ENCODE data around the gene ASGR2.
"Not testable (repeated sequence)": the region's sequence is repeated elsewhere in the genome, so short reads cannot be mapped to it uniquely, and the experiment has no call there.

ASGR2 gene

GRCh38 chr17:7123844-7124243 is 9.2 kb upstream of the ASGR2 start:
- no peak for DNase-seq

GRCh38 chr17:7122381-7122780 is 7.8 kb upstream of the ASGR2 start:
- DNase-seq, result no peak

- not testable (repeated sequence) for DNase-seq
Observed at GRCh38 chr17:7120635-7121034, 6.0 kb upstream of the ASGR2 start.

- DNase-seq, result no peak
Observed at GRCh38 chr17:7120123-7120522, 5.5 kb upstream of the ASGR2 start.

DNA sequence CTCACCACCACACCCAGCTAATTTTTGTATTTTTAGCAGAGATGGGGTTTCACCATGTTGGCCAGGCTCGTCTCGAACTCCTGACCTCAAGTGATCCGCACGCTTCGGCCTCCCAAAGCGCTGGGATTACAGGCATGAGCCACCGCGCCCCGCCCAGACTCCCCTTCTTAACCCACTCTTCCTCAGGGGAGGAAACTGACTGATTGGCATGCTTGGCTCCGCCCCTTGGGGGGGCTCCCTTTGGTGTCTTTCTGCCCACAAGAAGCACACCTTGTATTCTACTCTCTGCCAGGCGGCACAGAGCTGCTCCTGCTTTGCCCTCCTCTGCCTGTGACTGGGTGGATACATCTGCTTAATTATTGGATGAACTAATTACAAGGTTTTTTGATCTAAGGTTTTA is 4.7 kb upstream of the ASGR2 start:
- no peak for DNase-seq

DNA sequence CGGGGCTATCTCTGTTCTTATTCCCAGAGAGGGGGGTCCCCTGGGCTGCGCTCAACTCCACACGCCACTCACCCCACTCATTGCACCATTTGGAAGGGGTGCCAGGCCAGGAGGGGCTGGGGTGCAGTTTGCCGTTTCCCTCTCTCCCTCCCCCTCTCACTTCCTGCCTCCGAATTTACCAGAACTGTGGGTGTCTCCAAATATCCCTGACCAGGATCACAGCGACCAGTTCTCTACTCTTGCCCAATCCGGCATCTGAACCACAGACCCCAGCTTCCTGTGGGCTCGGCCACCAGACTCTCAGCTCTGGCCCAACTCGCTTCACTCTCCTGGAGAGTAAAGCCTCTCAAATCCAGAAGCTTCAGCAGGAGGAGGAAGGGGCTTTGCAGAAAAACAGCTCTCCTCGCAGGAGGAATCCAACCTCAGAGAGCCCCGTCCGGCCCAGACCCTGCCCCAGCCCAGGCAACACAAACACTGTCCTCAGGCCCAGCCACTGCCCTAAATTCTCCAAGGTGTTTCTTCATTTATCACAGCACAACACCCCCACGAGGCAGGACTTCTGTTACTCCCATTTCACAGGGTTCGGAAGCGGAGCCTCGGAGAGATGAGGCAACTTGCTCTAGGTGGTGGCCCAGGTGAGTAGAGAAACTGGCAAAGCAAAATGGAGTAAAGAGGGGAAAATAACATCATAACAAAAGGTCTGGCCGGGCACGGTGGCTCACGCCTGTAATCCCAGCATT is 423 bp upstream of the ASGR2 start:
- no peak for DNase-seq

DNA sequence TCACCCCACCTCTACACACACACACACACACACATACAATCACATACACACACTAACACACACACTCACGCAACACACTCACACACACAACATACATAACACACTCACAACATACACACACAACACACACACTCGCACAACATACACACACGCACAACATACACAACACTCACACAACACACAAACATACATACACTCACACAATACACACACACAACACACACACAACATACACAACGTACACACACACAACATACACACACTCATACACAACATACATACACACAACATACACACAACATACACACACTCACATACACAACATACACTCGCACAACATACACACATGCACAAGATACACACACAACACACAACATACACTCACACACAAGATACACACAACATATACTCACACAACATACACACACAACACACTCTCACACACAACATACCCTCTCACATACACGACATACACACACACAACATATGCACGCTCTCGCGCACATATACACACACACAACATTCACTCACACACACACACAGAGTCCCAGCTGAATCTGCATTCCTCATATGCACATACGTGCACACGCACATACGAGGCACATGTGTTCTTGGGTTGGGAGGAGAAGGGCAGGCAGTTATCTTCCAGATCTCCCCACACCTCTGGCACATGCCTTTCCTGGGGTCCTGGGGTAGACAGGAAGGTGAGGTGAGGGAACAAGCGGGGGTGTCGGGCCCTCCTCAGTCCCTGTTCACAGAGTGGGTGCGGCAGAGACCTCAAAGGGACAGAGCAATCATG is 1.1 kb downstream of the ASGR2 start:
- DNase-seq, result no peak

GRCh38 chr17:7112510-7113108 is 2.0 kb downstream of the ASGR2 start:
- DNase-seq, result no peak

- DNase-seq, result no peak
Observed at GRCh38 chr17:7111784-7112509, 2.7 kb downstream of the ASGR2 start.

- DNase-seq, result no peak
Observed at GRCh38 chr17:7110617-7111306, 3.9 kb downstream of the ASGR2 start.

DNA sequence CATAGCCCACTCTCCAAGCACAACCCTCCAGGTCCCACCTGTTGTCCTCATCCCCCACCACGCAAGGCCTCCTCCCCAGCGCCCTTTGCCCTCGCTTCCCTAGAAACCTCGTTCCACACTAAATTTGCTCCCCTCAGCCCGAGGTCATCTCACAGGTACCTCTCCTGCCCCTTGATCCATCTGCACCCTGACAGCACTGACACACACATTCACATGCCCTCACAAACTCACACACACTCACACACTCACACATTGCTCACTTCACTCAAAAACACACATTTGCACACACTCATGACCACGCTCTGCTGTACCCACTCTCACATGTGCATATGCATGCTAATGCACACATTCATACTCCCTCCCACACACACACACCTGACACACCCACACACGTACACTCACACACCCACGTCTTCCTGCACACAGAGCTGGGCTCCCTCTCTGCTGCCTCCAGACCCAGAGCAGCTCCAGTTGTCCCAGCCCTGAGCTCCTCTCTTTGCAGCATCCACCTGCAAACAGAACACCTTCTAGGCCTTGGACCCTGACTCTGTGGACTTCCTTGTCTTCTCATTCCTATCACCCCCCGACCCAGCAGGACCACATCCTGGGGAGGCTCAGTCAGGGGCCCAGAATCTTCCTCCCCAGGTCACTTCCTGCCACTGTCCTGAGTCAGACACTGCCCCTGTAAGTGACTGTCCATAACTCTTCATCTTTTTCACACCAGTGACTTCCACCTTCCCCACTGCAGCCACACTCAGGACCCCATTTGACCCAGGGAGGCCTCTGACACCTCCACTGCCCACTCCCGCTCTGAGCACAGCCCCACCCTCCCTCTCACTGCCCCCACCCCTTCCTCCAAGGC is 4.9 kb downstream of the ASGR2 start:
- DNase-seq, result no peak

GRCh38 chr17:7108981-7109380 is 5.6 kb downstream of the ASGR2 start:
- DNase-seq, result no peak

- DNase-seq, result no peak
Observed at GRCh38 chr17:7108560-7108925, 6.1 kb downstream of the ASGR2 start.

DNA sequence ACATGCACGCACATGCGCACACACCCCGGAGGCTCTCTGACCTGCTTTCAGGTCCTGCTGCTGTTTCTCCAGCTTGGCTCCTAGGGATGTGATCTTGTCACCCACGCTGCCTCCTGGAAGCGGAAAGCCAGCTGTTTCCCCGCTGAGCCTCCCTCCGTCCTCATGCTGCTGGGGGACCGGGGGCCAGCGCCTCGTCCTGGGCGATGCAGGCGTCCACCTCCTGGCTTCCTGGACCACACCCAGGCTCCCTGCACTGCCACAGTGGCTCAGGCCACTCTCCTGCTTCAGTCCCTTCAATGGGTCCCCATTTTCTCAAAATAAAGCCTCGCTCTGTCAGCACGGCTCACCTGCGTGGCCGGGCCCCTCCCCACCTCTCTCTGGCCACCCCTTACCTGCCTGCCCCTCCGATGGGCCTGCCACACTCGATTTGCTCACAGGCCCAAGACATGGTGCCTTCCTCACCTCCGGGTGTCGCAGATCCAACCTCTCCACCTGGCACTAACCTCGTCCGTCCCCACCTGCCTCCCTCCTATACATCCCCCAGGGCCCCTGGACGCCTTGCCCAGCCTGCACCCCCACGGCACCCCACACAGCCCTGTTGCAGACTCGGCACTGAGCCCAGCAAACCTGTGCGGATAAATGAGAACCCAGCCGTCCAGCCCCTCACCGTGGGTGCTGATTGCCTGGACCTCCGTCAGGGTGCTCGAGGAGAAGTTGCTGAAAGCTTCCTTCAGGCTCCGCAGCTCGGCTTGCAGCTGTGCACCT is 6.6 kb downstream of the ASGR2 start:
- no peak for DNase-seq

DNA sequence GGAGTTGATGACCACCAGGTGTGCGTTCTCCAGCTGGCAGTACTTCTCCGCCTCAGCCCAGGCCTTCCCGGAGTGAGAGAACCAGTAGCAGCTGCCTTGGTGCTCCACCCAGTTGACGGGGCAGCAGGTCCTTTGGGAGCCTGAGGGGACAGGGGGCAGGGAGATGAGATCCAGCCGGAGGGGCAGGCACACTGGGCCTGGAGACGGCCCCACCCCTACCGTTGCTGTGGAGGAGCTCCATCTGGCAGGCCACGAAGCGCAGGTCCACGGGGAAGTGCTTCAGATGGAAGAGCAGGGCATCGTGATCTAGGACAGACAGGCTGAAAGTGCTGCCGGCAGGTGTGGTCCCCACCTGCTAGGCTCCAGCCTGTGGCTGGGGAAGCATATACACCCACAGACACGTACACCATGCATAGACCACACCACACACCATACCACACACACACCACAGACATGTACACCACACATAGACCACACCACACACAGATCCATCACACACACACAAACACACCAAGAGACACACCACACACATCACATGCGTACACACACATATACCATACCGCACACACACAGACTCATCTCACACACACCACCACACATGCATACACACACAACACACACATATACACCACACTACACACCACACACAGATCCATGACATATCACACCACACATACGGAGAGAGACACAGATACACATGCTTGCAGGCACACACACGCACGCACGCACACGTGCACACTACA is 7.4 kb downstream of the ASGR2 start:
- DNase-seq, result no peak

DNA sequence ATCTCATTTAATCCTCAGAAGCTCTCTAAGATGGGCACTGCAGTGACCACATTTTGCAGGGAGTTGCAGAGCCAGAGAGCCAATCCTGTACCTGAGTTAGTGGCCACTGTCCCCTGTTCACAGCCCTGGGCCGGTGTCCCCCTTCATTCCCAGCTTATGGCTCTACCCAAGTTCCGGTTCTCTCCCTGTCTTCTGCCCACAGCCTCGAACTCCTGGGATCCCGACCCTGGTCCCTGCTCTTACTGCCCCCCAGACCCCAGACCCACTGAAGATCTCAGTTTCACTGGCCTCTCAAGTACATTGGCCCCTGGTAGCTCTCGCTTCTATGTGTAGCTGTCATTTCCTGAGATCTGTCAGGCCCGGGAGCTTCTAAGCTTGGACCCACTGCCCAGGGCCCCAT is 12.2 kb downstream of the ASGR2 start:
- no peak for DNase-seq

GRCh38 chr17:7101531-7101930 is 13.1 kb downstream of the ASGR2 start:
- DNase-seq, result no peak

DNA sequence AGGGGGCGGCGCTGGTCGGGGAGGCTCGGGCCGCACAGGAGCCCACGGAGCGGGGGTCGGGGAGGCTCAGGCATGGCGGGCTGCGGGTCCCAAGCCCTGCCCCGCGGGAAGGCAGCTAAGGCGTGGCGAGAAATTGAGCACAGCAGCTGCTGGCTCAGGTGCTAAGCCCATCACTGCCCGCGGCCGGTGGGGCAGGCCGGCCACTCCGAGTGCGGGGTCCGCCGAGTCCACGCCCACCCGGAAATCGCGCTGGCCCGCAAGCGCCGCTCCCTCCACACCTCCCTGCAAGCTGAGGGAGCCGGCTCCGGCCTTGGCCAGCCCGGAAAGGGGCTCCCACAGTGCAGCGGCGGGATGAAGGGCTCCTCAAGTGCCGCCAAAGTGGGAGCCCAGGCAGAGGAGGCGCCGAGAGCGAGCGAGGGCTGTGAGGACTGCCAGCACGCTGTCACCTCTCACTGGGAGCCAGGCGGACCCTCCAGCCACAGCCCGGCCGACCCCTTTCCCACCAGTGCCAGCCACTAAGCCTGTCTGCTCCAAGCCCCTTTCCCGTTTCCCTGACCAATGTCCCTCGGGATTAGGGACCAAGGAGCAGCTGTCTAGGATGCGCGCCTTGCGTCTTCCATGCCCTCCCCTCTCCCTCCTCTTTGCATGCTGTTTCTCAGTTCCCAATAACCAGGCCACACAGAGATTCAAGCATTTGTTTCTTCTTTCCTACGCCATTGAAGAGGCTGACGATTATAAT is 13.8 kb downstream of the ASGR2 start:
- DNase-seq, result not testable (repeated sequence)

DNA sequence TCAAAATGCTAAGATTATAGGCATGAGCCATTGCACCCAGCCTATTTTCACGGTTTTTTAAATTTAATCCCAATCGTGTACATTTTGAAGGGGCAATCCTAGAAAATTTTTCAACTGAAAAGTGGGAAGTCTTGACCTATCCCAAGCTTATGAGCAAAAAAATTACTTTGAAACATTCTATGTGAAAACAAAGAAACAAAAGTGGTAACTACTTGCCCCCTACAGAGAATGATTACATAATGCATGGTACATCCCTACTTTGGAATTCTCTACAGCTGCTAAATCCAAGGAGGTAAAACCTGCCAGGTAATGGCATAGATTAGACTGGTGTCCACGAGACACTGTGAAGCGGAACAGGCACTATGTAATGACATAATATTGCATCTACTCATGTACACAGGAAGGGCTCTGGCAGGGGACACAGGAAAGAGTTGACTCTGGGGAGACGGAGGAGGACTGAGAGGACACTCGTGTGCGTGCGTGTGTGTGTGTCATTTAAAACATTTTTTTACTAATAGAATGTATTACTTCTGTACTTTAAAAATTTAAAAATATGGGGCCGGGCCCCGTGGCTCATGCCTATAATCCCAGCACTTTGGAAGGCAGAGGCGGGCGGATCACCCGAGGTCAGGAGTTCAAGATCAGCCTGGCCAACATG is 15.7 kb downstream of the ASGR2 start:
- DNase-seq, result no peak
